Stimulated activated CD4-positive, alpha-beta T cell treated with anti-CD3 and anti-CD28 coated beads, Interleukin-4, amount 100 ng/mL, for 4 hours (primary cell): Measurements from ENCODE around the gene PCDH12.

ENCODE experiments used
- DNase-seq, 2 experiments: peaks; one replicate each; pipeline ENCODE4 v3.0.0-alpha.2; 2020

PCDH12 gene

GRCh38 chr5:141906517-141906916 lies 51.5 kb downstream of the PCDH12 start:
- DNase-seq = no peak

- no peak for DNase-seq
These were observed 53.5 kb downstream of the PCDH12 start for GRCh38 chr5:141904551-141904950.

- DNase-seq = no peak
These were observed 54.7 kb downstream of the PCDH12 start for GRCh38 chr5:141903261-141903660.

GRCh38 chr5:141902015-141902814 lies 55.8 kb downstream of the PCDH12 start:
- DNase-seq = no peak

GRCh38 chr5:141898448-141899049 lies 59.5 kb downstream of the PCDH12 start:
- DNase-seq = no peak

GRCh38 chr5:141897425-141897824 lies 60.6 kb downstream of the PCDH12 start:
- DNase-seq = no peak
